GM12891 (cell line): ENCODE measurements around the gene EPYC.

Source experiments
- PAX5 ChIP-seq: IDR thresholded peaks from 2 replicates; pipeline ENCODE4 v1.6.1; 2011; ENCODE audit warnings: low read length, moderate library complexity, mild to moderate bottlenecking; ENCODE audit not compliant: insufficient read depth, severe bottlenecking
- POLR2A ChIP-seq: IDR thresholded peaks from 2 replicates; pipeline ENCODE4 v1.6.1; 2011; ENCODE audit warnings: low read depth, low read length, control low read depth
- POLR2AphosphoS5 ChIP-seq: IDR thresholded peaks from 2 replicates; pipeline ENCODE4 v1.6.1; 2011; ENCODE audit warnings: low read depth, low read length, control low read depth
- POU2F2 ChIP-seq: IDR thresholded peaks from 2 replicates; pipeline ENCODE4 v1.6.1; 2011; ENCODE audit warnings: low read depth, mild to moderate bottlenecking, control low read depth, low read length, moderate library complexity
- SPI1 ChIP-seq: IDR thresholded peaks from 2 replicates; pipeline ENCODE4 v1.6.1; 2011; ENCODE audit warnings: low read depth, low read length, control low read depth
- TAF1 ChIP-seq: IDR thresholded peaks from 2 replicates; pipeline ENCODE4 v1.6.1; 2011; ENCODE audit warnings: low read depth, low read length, control low read depth

- TF ChIP-seq POLR2A (no peak), PAX5 (no peak), POLR2AphosphoS5 (no peak), TAF1 (no peak), SPI1 (no peak), POU2F2 (no peak)
These were observed 40.8 kb downstream of the EPYC start for GRCh38 chr12:90963946-90964345.
